ENCODE data around the gene ATP6V1B1. TPM values are rescaled to one million over a fixed set of nuclear protein-coding genes. Genes with fewer than 3 reads are reported as not detected.
"Not testable (repeated sequence)": the region's sequence is repeated elsewhere in the genome, so short reads cannot be mapped to it uniquely, and the experiment has no call there.

The ATP6V1B1 gene
- total RNA-seq, 1 donor from 2014 or later, result not detected

DNA sequence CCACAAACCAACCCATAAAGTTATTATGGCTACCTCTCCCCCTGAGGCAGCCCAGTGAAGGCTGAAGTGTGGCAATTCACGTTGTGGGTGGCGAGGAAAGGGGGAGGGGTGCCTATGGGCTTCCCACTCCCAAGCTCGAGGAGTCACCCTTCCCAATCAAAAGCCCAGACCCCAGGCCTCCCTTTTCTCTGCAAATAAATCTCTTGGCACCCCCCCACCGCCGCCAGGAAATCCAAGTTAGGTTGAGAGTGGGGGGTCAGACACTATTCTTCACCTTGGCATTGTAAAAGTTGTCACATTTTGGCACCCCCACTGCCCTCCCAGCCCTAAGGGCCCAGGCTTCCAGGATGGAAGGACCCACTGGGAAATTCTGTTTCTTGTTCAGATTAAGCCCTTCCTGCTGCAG is 49.6 kb downstream of the ATP6V1B1 start:
- DNase-seq (ENCODE audit: low spot score in 2 of 2) (no peak), FAIRE-seq (no peak)

DNA sequence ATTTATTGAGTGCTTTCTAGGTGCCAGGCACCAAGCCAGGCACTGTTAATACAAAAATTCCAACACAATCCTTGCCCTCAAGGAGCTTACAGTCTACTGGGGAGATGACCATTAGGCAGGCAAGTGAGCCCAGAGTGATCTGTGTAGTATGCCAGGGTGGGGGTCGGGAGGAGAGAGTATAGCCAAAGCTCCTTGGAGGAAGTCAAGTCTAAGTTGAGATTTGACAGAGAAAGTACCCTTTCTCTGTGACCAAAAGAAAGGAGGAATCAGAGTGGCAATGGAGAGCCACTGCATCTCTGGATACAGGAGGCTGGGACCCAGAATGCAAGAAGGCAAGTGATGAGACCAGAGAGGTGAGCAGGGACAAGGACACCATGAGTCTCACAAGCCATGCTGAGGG is 50.3 kb downstream of the ATP6V1B1 start:
- no peak for FAIRE-seq
- DNase-seq (ENCODE audit: low spot score in 2 of 2), result no peak

DNA sequence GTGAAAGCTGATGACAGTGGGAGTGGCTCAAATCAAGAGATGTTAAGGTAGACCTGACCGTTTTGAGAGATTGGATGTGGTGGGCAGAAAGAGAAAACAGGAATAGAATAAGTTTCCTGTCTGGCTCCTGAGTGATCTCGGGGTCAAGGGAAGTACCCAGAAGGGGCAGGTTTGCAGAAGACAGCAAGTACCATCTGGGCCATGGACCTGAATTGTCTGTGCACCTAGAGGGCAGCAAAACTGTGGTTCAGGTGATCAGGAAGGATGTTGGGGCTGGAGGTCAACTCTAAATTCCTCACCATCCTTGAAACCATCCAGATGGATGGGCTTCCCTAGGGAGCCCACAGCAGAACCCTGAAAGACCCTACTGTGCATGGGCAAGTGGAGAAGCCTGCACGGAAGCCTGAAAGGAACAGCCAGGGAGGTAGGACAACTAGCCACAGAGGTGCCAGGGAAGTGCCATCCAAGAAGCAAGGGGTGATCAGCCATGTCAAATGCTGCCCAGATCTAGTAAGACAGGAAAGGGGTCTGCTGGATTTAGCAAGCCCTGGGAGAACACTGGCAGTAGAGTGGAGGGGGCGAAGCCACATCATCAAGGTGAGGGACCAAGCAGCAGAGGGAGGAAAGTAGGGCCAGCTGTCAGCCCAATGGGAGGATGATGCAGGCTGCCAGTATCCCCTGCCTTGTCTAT is 50.9 kb downstream of the ATP6V1B1 start:
- FAIRE-seq (no peak), DNase-seq (ENCODE audit: low spot score in 2 of 2) (no peak)

DNA sequence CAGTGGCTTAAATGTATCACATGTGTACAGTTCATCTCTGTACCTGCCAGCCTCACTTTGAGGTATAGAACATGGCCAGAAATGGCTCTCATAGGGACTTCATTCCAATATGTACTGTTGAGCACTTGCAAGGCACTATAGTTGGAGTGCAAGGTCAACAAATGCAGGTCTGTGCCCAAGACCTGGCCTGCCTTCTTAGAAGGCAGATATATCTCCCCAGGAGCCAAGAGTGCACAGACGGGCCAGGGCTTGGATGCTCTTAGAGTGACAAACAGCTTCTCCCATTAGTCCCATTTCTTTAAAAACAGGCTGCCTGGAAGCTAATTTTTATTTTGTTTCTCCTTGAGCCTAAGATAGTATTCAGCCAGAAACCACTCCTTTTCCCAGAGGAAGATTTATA is 51.7 kb downstream of the ATP6V1B1 start:
- DNase-seq (ENCODE audit: low spot score in 2 of 2) (no peak), FAIRE-seq (no peak)

DNA sequence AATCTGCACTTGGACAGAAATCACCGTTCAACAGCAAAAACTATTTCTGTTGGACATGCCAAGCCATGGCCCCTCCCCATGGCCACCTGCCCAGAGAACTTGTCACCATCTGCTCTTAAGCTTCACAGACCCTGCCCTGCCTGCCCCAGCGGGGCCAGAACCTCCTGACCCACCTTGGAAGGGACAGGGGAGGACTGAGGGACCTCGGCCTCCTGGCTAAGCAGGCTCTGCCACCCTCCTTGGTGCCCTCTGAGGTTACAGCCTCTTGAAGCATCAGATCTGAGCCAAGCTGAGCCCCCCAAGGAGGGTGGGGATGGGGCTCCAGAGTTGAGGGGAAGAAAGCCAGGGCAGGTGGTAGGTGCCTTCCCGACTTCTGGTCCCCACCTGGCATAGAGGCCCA is 52.5 kb downstream of the ATP6V1B1 start:
- no peak for FAIRE-seq
- DNase-seq (ENCODE audit: low spot score in 2 of 2), result no peak

GRCh38 chr2:70988726-70989648 is 53.3 kb downstream of the ATP6V1B1 start:
- DNase-seq (ENCODE audit: low spot score in 2 of 2) (no peak), FAIRE-seq (no peak)

GRCh38 chr2:70990216-70990615 is 54.5 kb downstream of the ATP6V1B1 start:
- FAIRE-seq (no peak), DNase-seq (ENCODE audit: low spot score in 2 of 2) (no peak)

GRCh38 chr2:70991142-70991541 is 55.4 kb downstream of the ATP6V1B1 start:
- DNase-seq (ENCODE audit: low spot score in 2 of 2), result no peak
- FAIRE-seq, result no peak

DNA sequence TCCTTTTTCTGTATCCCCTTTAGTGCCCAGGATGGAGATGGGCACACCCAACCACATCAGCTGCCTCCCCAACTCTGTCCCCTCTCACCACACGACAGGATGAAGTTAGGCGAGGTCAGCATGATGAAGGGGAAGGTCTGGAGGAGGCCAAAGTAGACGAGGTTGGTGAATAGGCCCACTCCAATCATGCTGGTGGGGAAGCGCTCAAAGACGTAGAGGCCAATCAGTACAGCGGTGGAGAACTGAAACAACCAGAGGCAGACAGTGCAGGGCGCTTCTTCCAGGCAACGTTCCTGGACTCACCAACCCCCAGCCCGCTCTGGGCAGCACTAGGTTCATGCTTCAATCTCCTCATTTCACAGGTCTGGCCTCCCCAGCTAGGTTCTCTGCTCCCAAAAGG is 56.0 kb downstream of the ATP6V1B1 start:
- no peak for FAIRE-seq
- no peak for DNase-seq (ENCODE audit: low spot score in 2 of 2)

GRCh38 chr2:70992945-70993853 is 57.5 kb downstream of the ATP6V1B1 start:
- FAIRE-seq, result no peak

DNA sequence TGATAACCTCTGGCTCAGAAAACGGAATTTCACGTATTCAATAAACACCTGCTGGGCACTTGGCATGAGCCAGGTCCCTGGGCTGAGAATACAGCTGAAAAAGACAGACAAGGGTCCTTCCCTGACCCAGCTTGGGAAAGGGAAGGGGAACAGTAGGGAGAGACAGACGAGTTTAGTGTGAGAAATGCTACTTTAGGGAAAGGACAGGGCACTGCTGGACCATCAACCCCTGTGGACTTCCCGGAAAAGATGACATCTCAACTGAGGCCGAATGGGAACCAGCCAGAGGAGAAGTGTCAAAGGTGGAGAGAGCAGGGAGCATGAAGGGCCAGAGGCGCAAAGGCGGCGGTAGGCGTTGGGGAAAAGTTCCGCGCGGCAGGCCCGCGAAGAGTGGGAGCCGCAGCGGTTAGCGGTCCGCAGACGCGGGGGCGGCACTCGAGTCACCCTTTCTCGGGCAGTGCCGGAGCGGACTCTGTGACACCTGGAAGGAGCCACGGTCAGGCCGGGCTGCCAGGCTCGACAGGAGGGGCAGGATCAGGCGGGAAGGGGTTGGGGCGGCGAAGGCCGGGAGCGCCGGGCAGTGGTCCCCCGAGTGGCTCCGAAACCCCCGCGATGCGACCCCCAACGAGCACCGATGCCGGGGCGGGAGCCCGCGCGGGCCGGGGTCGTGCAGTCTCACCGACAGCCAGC is 58.5 kb downstream of the ATP6V1B1 start:
- no peak for DNase-seq (ENCODE audit: low spot score in 2 of 2)
- no peak for FAIRE-seq

More at GRCh38 chr2:70992945-70993853, 57.5 kb downstream of the ATP6V1B1 start:
- no peak for DNase-seq (ENCODE audit: low spot score in 2 of 2)

DNA sequence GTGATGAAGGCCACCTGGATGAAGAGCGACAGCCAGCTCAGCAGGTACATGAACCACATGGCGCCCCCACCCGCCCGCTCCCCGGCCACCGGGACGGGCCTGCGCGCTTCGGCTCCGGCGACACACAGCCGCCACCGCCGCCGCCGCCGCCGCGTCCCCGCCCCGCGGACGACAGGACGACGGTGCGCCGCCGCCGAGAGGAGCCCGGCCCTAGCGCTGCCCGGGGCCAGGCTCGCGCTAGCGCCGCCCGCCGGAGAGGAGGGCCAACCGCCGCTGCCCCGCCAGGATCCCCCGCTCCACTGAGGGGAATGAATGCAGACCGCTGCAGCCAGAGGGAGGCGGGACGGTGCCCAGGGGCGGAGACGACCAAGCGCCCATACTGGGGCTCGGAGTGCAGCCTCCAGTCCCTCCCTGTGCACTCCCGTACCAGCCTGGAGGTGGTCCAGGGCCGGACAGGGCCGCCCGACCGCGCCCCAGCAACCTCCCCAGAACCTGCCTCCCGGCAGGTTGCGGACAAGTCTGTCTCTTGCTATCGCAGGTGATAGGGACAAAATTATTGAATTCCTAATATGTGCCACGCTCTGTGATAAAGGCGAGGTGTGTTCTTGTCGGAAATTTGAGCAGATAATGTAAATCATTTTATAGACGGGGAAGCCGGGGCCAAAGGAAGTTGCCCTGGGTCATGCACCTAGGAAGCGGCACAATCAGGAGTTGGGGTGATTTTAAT is 59.2 kb downstream of the ATP6V1B1 start, which contains the start of gene TEX261:
Gene TEX261 (minus strand): TSS at position 175 of the 727 bp plus-strand sequence. CDS start 116 bp downstream, at position 59.
- no peak for FAIRE-seq
- peak; percentile 87 to 91 for DNase-seq (ENCODE audit: low spot score in 2 of 2)

- FAIRE-seq, result no peak
- no peak for DNase-seq (ENCODE audit: low spot score in 2 of 2)
Observed at GRCh38 chr2:70995426-70995729, 59.7 kb downstream of the ATP6V1B1 start.

GRCh38 chr2:70998885-70999284 is 63.2 kb downstream of the ATP6V1B1 start:
- not testable (repeated sequence) for FAIRE-seq

DNA sequence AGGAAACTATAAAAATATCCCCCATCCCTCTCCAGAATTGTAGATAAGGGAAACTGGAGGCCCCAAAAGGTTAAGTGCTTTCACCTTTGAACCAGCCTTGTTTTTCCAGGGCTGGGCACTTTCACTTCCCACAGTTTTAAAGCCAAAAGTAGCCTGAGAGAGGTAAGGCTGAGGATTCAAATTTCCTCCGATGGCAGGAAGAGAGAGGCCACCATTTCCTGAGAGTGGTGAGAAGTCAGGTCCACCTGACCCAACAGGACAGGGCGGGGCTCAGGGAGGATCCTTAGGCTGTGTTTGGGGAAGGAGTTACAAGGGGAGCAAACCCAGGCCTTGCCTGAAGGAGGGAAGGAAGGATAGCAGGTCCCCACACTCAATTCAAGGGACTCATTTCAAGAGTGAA is 63.7 kb downstream of the ATP6V1B1 start:
- DNase-seq (ENCODE audit: low spot score in 2 of 2) (no peak), FAIRE-seq (no peak)

More at GRCh38 chr2:70998885-70999284, 63.2 kb downstream of the ATP6V1B1 start:
- not testable (repeated sequence) for DNase-seq (ENCODE audit: low spot score in 2 of 2)

DNA sequence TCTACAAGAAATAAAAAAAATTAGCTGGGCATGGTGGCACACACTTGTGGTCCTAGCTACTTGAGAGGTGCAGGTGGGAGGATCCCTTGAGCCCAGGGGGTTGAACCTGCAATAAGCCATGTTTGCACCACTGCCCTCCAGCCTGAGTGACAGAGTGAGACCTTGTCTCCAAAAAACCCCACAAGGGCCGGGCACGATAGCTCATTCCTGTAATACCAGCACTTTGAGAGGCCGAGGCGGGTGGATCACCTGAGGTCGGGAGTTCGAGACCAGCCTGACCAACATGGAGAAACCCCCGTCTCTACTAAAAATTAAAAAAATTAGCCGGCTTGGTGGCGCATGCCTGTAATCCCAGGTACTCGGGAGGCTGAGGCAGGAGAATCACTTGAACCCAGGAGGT is 64.2 kb downstream of the ATP6V1B1 start:
- FAIRE-seq; DNase-seq (ENCODE audit: low spot score in 2 of 2): not testable (repeated sequence)

GRCh38 chr2:71000780-71001591 is 65.3 kb downstream of the ATP6V1B1 start:
- DNase-seq (ENCODE audit: low spot score in 2 of 2) (peak in 1 of 2 donors; percentile 70), FAIRE-seq (no peak)

DNA sequence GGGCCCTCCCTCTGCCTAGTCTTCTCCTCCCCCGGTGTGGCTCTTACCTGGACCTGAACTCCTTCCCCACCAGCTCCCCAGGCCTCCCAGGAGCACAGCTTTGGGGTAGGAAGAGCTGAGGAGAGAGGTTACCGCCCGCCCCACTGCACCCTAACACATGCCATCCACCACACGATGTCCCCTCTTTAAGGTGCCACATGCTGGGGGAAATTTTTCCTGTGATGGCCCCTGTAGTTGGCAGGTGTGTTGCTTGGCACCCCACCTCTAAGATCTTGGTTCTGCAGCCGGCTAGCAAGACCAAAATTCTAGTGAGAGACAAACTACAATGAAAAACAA is 65.9 kb downstream of the ATP6V1B1 start:
- FAIRE-seq, result no peak

More for the DNA sequence above, 65.9 kb downstream of the ATP6V1B1 start:
- no peak for DNase-seq (ENCODE audit: low spot score in 2 of 2)
